GM12892 (cell line): ENCODE results near the gene BAZ1B.

Experiments
- POLR2A ChIP-seq: IDR thresholded peaks from 2 replicates; pipeline ENCODE4 v1.6.1; 2011; ENCODE audit warnings: low read depth, low read length, control low read depth
- POLR2AphosphoS5 ChIP-seq: IDR thresholded peaks from 2 replicates; pipeline ENCODE4 v1.6.1; 2011; ENCODE audit warnings: low read depth, low read length, control low read depth

DNA sequence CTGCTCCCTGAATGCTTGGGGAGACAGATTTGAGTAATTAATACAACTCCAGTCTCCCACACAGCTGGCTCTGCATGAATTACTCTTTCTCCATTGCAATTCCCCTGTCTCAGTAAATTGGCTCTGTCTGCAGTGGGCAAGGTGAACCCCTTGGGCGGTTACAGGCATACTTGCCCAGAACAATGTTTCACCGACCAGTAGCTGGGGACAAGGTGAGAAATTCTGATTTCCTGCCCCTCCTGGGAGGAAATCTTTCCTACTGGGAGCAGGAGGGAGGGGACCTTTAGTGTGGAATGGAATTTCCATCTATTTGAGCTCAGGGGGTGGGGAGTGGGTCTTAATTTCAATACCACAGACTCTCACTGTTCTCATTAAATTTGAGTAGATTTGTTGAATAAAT, 130.7 kb downstream of the BAZ1B start:
- no peak for TF ChIP-seq POLR2A
- TF ChIP-seq POLR2AphosphoS5: no peak
